Panc1 (cell line): ENCODE data around the gene ASPA. TPM values are rescaled to one million over a fixed set of nuclear protein-coding genes. Genes with fewer than 3 reads are reported as not detected.

Experiments used
- ATAC-seq: fragments of 200-7000 bp; cut with Tn5 transposase; 2 replicates; pipeline ENCODE4 v1.9.1; 2020; ENCODE audit warnings: mild to moderate bottlenecking, moderate library complexity
- BruUV-seq: library from RNA; stranded (reverse); fragments of 400-500 nt; replicated peaks from 2 replicates; lab custom pipeline; 2021; lab: Mats Ljungman, UMichigan
- CTCF ChIA-PET: fragments of 300-600 bp; sonication (Branson Sonifier 250); formaldehyde crosslinking; loops from one replicate; lab custom pipeline; 2022; ENCODE audit warnings: antibody characterized with exemption; lab: Charles Lee
- POLR2A ChIA-PET: fragments of 300-600 bp; sonication (Branson Sonifier 250); formaldehyde crosslinking; loops from one replicate; lab custom pipeline; 2022; ENCODE audit warnings: antibody characterized with exemption; lab: Charles Lee
- DNase-seq: peaks from one replicate; pipeline ENCODE4 v3.0.0-alpha.2; 2010; ENCODE audit warnings: low read depth, low spot score
- H3K27ac ChIP-seq: 2 replicates; pipeline ENCODE4 v1.5.1; 2011; ENCODE audit warnings: mild to moderate bottlenecking, low read length, inconsistent platforms
- H3K27me3 ChIP-seq: fragments of 200-500 bp; sonication (Bioruptor generic); 2 replicates; pipeline ENCODE4 v1.6.0; 2014; ENCODE audit warnings: low read length, inconsistent platforms; ENCODE audit not compliant: control insufficient read depth, insufficient read depth
- H3K36me3 ChIP-seq: fragments of 200-500 bp; sonication (Bioruptor generic); 2 replicates; pipeline ENCODE4 v1.5.1; 2014; ENCODE audit warnings: inconsistent platforms, mild to moderate bottlenecking, low read length, moderate library complexity; ENCODE audit not compliant: control insufficient read depth, insufficient read depth
- H3K4me1 ChIP-seq: 2 replicates; pipeline ENCODE4 v1.5.1; 2011; ENCODE audit warnings: inconsistent platforms, mild to moderate bottlenecking, low read length, moderate library complexity; ENCODE audit not compliant: control insufficient read depth, insufficient read depth
- H3K4me3 ChIP-seq, 2 experiments: 2 replicates each; pipeline ENCODE4 v1.5.1; 2011 to 2012; ENCODE audit warnings: low read depth in 2 of 2, low read length in 2 of 2, mild to moderate bottlenecking in 2 of 2, inconsistent platforms in 1 of 2, moderate library complexity in 1 of 2
- H3K9me3 ChIP-seq: fragments of 200-500 bp; sonication (Bioruptor generic); 2 replicates; pipeline ENCODE4 v1.5.1; 2014; ENCODE audit warnings: low read depth, mild to moderate bottlenecking, inconsistent platforms, low read length, moderate library complexity; ENCODE audit not compliant: control insufficient read depth, insufficient read depth
- CTCF ChIP-seq: fragments of 450-650 bp; IDR thresholded peaks from 2 replicates; pipeline ENCODE4 v1.5.1; 2017; ENCODE audit warnings: mild to moderate bottlenecking
- POLR2AphosphoS5 ChIP-seq: IDR thresholded peaks from 2 replicates; pipeline ENCODE4 v1.6.1; 2012; ENCODE audit warnings: mild to moderate bottlenecking, low read depth, low read length, moderate library complexity
- REST ChIP-seq, 2 experiments: IDR thresholded peaks; 2 replicates each; pipeline ENCODE4 v1.6.1; 2011 to 2012; ENCODE audit warnings: low read depth in 2 of 2, control low read depth in 1 of 2, low read length in 1 of 2, mild to moderate bottlenecking in 1 of 2, moderate library complexity in 1 of 2; ENCODE audit not compliant: insufficient read depth in 1 of 2
- SIN3A ChIP-seq: IDR thresholded peaks from 2 replicates; pipeline ENCODE4 v1.6.1; 2012; ENCODE audit warnings: low read depth, mild to moderate bottlenecking, low read length, moderate library complexity, borderline replicate concordance; ENCODE audit not compliant: insufficient read depth
- TCF7L2 ChIP-seq: IDR thresholded peaks from 2 replicates; pipeline ENCODE4 v1.6.1; 2011; ENCODE audit warnings: mild to moderate bottlenecking, low read depth, low read length, inconsistent platforms
- in situ Hi-C: cut with HindIII; loops from 2 replicates; pipeline ENCODE4 v1.10.0; 2016; ENCODE audit warnings: low sequenced_read_pairs, low pct_unique_long_range_greater_than_20kb
- intact Hi-C: fragments of 100-400 bp; cut with micrococcal nuclease; formaldehyde crosslinking; loops from one replicate; pipeline ENCODE4 v1.10.0; 2022; ENCODE audit not compliant: unreplicated experiment
- total RNA-seq: library from RNA; stranded (reverse); gene quantifications from one replicate; pipeline ENCODE4 v1.2.1, GENCODE V29; 2021; ENCODE audit not compliant: unreplicated experiment

Gene ASPA
- total RNA-seq, 1 experiment from 2014 or later = not detected

GRCh38 chr17:3474212-3474611 is 1.6 kb upstream of the ASPA start:
- CTCF ChIA-PET = no interaction called here
- POLR2A ChIA-PET = no interaction called here
- TF ChIP-seq REST (IDR thresholded peaks at IDR 0.05; ENCODE audit: insufficient read depth in 1 of 2, low read depth in 2 of 2, low read length in 1 of 2) = no peak
- TF ChIP-seq POLR2AphosphoS5 = no peak
- TF ChIP-seq CTCF = no peak
- TF ChIP-seq TCF7L2 = no peak
- no peak for TF ChIP-seq SIN3A
- ATAC-seq (no peak), DNase-seq (no peak)
- intact Hi-C loops (no loop called here), in situ Hi-C loops (no loop called here)
- no TSS peak for BruUV-seq
- no peaks in the 10 kb centered on the region for H3K36me3 ChIP-seq
- H3K4me3 ChIP-seq = no peak overlapping the region
- no peak overlapping the region for H3K27ac ChIP-seq
- H3K9me3 ChIP-seq = no peaks in the 10 kb centered on the region
- H3K27me3 ChIP-seq = no peaks in the 10 kb centered on the region; the same call in 1 of the 2 replicates
- H3K4me1 ChIP-seq = no peaks in the 10 kb centered on the region

- no TSS peak for BruUV-seq
- H3K27me3 ChIP-seq = no peaks in the 10 kb centered on the region; the same call in 1 of the 2 replicates
- CTCF ChIA-PET = no interaction called here
- POLR2A ChIA-PET = no interaction called here
- H3K9me3 ChIP-seq = no peaks in the 10 kb centered on the region
- H3K27ac ChIP-seq = no peak overlapping the region
- TF ChIP-seq CTCF (no peak), SIN3A (no peak), TCF7L2 (no peak), POLR2AphosphoS5 (no peak), REST (IDR thresholded peaks at IDR 0.05; ENCODE audit: insufficient read depth in 1 of 2, low read depth in 2 of 2, low read length in 1 of 2) (no peak)
- H3K4me1 ChIP-seq = no peaks in the 10 kb centered on the region
- in situ Hi-C loops = no loop called here
- ATAC-seq (no peak), DNase-seq (no peak)
- no peaks in the 10 kb centered on the region for H3K36me3 ChIP-seq
- intact Hi-C loops = no loop called here
- no peak overlapping the region for H3K4me3 ChIP-seq
These were observed 529 bp upstream of the ASPA start for GRCh38 chr17:3475251-3475685.
